HL-60 (cell line): ENCODE data around the gene RUNX3.

Experiments used
- CTCF ChIP-seq: IDR thresholded peaks from one replicate; pipeline ENCODE4 v1.5.1; 2011; ENCODE audit warnings: low read length, control low read depth, inconsistent platforms; ENCODE audit not compliant: insufficient read depth
- GABPA ChIP-seq: IDR thresholded peaks from 2 replicates; pipeline ENCODE4 v1.6.1; 2012; ENCODE audit warnings: low read depth
- POLR2AphosphoS5 ChIP-seq: IDR thresholded peaks from 2 replicates; pipeline ENCODE4 v1.6.1; 2012; ENCODE audit warnings: low read depth
- REST ChIP-seq: IDR thresholded peaks from 2 replicates; pipeline ENCODE4 v1.6.1; 2012; ENCODE audit warnings: low read depth; ENCODE audit not compliant: insufficient replicate concordance

- peak; percentile 41 for TF ChIP-seq REST
- TF ChIP-seq CTCF = no peak
- no peak for TF ChIP-seq GABPA
- 0 out of 2 replicates have a peak, but pooled peaks have one; percentile 37 for TF ChIP-seq POLR2AphosphoS5
Measured at GRCh38 chr1:24930260-24931145, at the start of gene RUNX3.
